PC-3 (cell line): ENCODE results near the gene SLC25A34. TPM values are rescaled to one million over a fixed set of nuclear protein-coding genes. Genes with fewer than 3 reads are reported as not detected.

ENCODE experiments used
- ATAC-seq: fragments of 200-7000 bp; cut with Tn5 transposase; 2 replicates; pipeline ENCODE4 v1.9.1; 2020; ENCODE audit warnings: mild to moderate bottlenecking, moderate library complexity
- BruUV-seq: library from RNA; stranded (reverse); fragments of 400-500 nt; replicated peaks from 2 replicates; lab custom pipeline; 2021; lab: Mats Ljungman, UMichigan
- CTCF ChIA-PET: fragments of 300-600 bp; sonication (Branson Sonifier 250); formaldehyde crosslinking; loops from one replicate; lab custom pipeline; 2022; ENCODE audit warnings: antibody characterized with exemption; lab: Charles Lee
- POLR2A ChIA-PET: fragments of 300-600 bp; sonication (Branson Sonifier 250); formaldehyde crosslinking; loops from one replicate; lab custom pipeline; 2022; ENCODE audit warnings: antibody characterized with exemption; ENCODE audit not compliant: unreplicated experiment; lab: Charles Lee
- DNase-seq: peaks from one replicate; pipeline ENCODE4 v3.0.0-alpha.2; 2015
- H2AFZ ChIP-seq: fragments of 300-600 bp; sonication (generic); 2 replicates; pipeline ENCODE4 v1.6.0; 2016; ENCODE audit warnings: antibody characterized with exemption, low read length
- H3F3A ChIP-seq: fragments of 300-600 bp; sonication (generic); one replicate; pipeline ENCODE4 v1.6.0; 2017; ENCODE audit warnings: antibody characterized with exemption, low read length, control low read depth, mild to moderate bottlenecking; ENCODE audit not compliant: unreplicated experiment
- H3K27ac ChIP-seq: fragments of 300-600 bp; sonication (generic); 2 replicates; pipeline ENCODE4 v1.5.1; 2016; ENCODE audit warnings: mild to moderate bottlenecking, low read length
- H3K27me3 ChIP-seq: fragments of 300-600 bp; sonication (generic); 2 replicates; pipeline ENCODE4 v1.6.1; 2016; ENCODE audit warnings: low read length, mixed read lengths
- H3K36me3 ChIP-seq: fragments of 300-600 bp; sonication (generic); 2 replicates; pipeline ENCODE4 v1.6.1; 2016; ENCODE audit warnings: low read depth, mixed run types, low read length, mixed read lengths
- H3K4me1 ChIP-seq: fragments of 300-600 bp; sonication (generic); 2 replicates; pipeline ENCODE4 v1.5.1; 2016; ENCODE audit warnings: low read length; ENCODE audit not compliant: insufficient read depth
- H3K4me2 ChIP-seq: fragments of 300-600 bp; sonication (generic); 2 replicates; pipeline ENCODE4 v1.6.0; 2016; ENCODE audit warnings: low read length
- H3K4me3 ChIP-seq: fragments of 300-600 bp; sonication (generic); 2 replicates; pipeline ENCODE4 v1.5.1; 2016; ENCODE audit warnings: mild to moderate bottlenecking, low read length, mixed read lengths
- H3K79me2 ChIP-seq: fragments of 300-600 bp; sonication (generic); 2 replicates; pipeline ENCODE4 v1.6.1; 2017; ENCODE audit warnings: low read length, mixed read lengths
- H3K9ac ChIP-seq: fragments of 300-600 bp; sonication (generic); 2 replicates; pipeline ENCODE4 v1.6.0; 2016; ENCODE audit warnings: mild to moderate bottlenecking, low read length
- H3K9me2 ChIP-seq: fragments of 300-600 bp; sonication (generic); replicated peaks from 2 replicates; pipeline ENCODE4 v1.6.1; 2016; ENCODE audit warnings: mixed run types, low read length, mixed read lengths
- H3K9me3 ChIP-seq: fragments of 300-600 bp; sonication (generic); 2 replicates; pipeline ENCODE4 v1.6.1; 2016; ENCODE audit warnings: low read length, mixed read lengths
- H4K20me1 ChIP-seq: fragments of 300-600 bp; sonication (generic); 2 replicates; pipeline ENCODE4 v1.6.1; 2016; ENCODE audit warnings: low read length, mixed read lengths
- CTCF ChIP-seq: fragments of 300-600 bp; sonication (generic); conservative IDR thresholded peaks from 2 replicates; pipeline ENCODE4 v1.5.1; 2017; ENCODE audit warnings: antibody characterized with exemption, low read depth, mild to moderate bottlenecking, low read length
- EZH2 ChIP-seq: fragments of 300-600 bp; sonication (generic); IDR thresholded peaks from one replicate; pipeline ENCODE4 v1.6.1; 2017; ENCODE audit warnings: antibody characterized with exemption, mild to moderate bottlenecking, low read length; ENCODE audit not compliant: unreplicated experiment
- EZH2phosphoT487 ChIP-seq: fragments of 300-600 bp; sonication (generic); IDR thresholded peaks from 2 replicates; pipeline ENCODE4 v1.6.1; 2018; ENCODE audit warnings: mild to moderate bottlenecking, antibody characterized with exemption, low read length, borderline replicate concordance
- intact Hi-C: fragments of 100-400 bp; cut with micrococcal nuclease; formaldehyde crosslinking; loops from 2 replicates; pipeline ENCODE4 v1.9.0; 2023
- total RNA-seq: library from RNA; depleted of rRNA; stranded (reverse); fragments of >200 nt; gene quantifications from 2 replicates; pipeline ENCODE4 v1.2.3, GENCODE V29; 2014; rRNA removed

SLC25A34 gene
- total RNA-seq, 1 experiment from 2014 or later = 0.44 TPM

DNA sequence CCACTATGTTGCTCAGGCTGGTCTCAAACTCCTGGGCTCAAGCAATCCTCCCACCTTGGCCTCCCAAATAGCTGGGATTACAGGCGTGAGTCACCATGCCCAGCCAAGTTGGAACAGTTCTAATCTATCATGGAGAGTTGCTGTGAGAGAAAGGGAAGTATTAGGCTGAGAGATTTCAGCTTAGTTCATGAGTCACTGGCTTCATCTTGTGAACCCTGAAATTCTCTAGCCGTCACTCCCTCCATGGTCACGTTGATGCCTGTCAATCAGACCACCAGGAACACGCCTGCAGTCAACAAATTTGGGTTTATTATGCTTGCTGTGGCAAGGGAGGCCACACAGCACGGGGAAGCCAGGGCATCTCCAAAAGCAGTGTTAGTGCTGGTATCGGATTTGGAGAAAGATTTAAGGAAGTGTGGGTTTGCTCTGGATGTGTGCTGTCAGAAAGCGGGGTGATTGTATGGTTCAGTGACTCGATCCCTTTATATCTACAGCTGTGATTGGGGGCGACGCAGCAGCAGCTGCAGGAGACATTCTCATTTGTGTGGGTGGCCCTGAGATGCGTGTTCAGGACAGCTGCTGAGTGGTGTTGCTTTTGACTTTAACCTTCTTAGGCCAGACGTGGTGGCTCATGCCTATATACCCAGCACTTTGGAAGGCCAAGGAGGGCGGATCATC, 52.7 kb downstream of the SLC25A34 start:
- H2AFZ ChIP-seq = no peak overlapping the region
- H3K27me3 ChIP-seq = no peaks in the 10 kb centered on the region
- H3F3A ChIP-seq = no peaks in the 10 kb centered on the region
- TF ChIP-seq CTCF (no peak), EZH2phosphoT487 (no peak), EZH2 (no peak)
- no peaks in the 10 kb centered on the region for H3K9me3 ChIP-seq
- BruUV-seq = no TSS peak
- no peak overlapping the region for H3K9ac ChIP-seq
- H3K4me2 ChIP-seq = no peak overlapping the region
- no peak overlapping the region for H3K4me3 ChIP-seq
- H3K9me2 ChIP-seq = no peaks in the 10 kb centered on the region
- H4K20me1 ChIP-seq = no peaks in the 10 kb centered on the region
- H3K79me2 ChIP-seq = peaks cover under 1% of the 10 kb centered on the region; the same call in 1 of the 2 replicates
- intact Hi-C loops = no loop called here
- H3K4me1 ChIP-seq = peaks cover 30% of the 10 kb centered on the region
- DNase-seq (peak; percentile 46), ATAC-seq (no peak)
- H3K36me3 ChIP-seq = no peaks in the 10 kb centered on the region; the same call in 1 of the 2 replicates
- ChIA-PET CTCF (interaction anchor here (0.6 kb wide), 1 partner anchor 34 kb away, joined by 3 read pairs; no protein-coding TSS in a partner anchor), POLR2A (interaction anchor here (0.6 kb wide), 1 partner anchor 147 kb away, joined by 3 read pairs; no protein-coding TSS in a partner anchor)
- peak overlapping the region; percentile 49; the same call in 1 of the 2 replicates for H3K27ac ChIP-seq

Other genes with a start within 250 kb of the SLC25A34 start
- 8.0 and 14.0 TPM in 2 replicates for gene CASP9, start 212.0 kb upstream of the SLC25A34 start, total RNA-seq
- 9.2 and 11.7 TPM in 2 replicates for gene DNAJC16, start 209.4 kb upstream of the SLC25A34 start, total RNA-seq
- gene AGMAT, start 151.2 kb upstream of the SLC25A34 start, total RNA-seq = 8.2 and 9.4 TPM in 2 replicates
- 15.0 and 22.0 TPM in 2 replicates for gene DDI2, start 118.8 kb upstream of the SLC25A34 start, total RNA-seq
- 31.3 and 44.6 TPM in 2 replicates for gene PLEKHM2, start 51.9 kb upstream of the SLC25A34 start, total RNA-seq
- not detected in 2 replicates for gene TMEM82, start 6.2 kb downstream of the SLC25A34 start, total RNA-seq
- gene FBLIM1, start 22.5 kb downstream of the SLC25A34 start, total RNA-seq = 74.1 and 90.0 TPM in 2 replicates
- 8.7 and 11.2 TPM in 2 replicates for gene UQCRHL, start 71.4 kb downstream of the SLC25A34 start, total RNA-seq
- gene SPEN, start 111.4 kb downstream of the SLC25A34 start, total RNA-seq = 26.7 and 35.7 TPM in 2 replicates
- gene ZBTB17, start 239.8 kb downstream of the SLC25A34 start, total RNA-seq = 44.2 and 55.2 TPM in 2 replicates